GM12872 (cell line): ENCODE results near the gene ZNF138.

Experiments used
- CTCF ChIP-seq: IDR thresholded peaks from 3 replicates; pipeline ENCODE4 v1.5.1; 2011; ENCODE audit warnings: low read depth, mild to moderate bottlenecking, low read length, moderate library complexity; ENCODE audit not compliant: insufficient read depth

The ZNF138 gene

DNA sequence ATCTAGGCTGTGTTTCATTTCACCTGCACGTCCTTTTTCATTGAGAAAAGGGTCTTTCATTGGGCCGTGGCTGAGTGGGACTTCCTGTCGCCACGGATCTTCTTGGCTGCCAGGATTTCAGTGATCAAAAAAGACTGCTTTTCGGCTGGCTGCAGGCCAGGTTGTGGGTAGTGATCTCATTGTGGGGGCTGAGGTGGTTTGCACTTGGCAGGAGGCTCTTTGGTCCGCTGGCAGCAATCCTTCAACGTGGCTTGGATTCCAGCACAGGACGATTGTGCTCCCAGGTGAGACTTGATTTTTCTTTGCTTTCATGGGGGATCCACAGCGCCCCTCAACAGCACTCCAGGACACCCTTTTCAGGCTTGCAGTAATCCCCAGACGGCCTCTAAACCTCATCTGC, 79.9 kb downstream of the ZNF138 start:
- TF ChIP-seq CTCF, result no peak

DNA sequence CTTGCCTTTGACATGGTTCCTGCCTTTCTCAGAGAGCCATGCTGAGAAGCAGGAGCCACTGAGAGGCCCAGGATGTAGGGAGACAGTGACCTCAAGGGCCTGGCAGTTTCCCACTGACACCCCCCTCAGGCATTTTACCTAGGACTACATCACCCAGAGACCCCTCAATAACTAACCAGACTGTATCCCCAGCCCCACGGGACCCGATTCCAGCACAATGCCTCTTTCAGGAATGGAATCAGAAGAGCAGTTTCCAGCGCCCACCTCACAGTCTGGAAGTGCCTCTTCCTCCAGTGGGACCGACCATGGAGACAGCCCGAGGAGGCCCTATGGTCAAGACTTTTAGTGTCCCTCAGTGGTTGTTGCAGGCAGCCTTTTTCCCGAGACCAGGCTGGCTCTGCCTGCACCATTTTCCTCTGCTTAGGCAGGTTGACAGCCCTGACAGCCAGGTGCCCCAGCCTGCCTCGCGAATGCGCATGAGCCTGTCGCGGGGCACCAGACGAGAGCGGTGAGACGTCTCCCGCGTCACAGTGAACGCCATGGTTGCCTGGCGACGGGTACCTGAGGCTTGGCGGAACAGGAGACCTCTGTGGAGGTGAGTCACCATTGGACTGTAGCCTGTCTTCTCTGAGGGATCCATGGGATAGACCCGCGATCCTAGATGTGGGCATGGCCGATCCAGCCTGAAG, 80.5 kb downstream of the ZNF138 start:
- no peak for TF ChIP-seq CTCF

- no peak for TF ChIP-seq CTCF
Observed at GRCh38 chr7:64875258-64875657, 81.0 kb downstream of the ZNF138 start.

DNA sequence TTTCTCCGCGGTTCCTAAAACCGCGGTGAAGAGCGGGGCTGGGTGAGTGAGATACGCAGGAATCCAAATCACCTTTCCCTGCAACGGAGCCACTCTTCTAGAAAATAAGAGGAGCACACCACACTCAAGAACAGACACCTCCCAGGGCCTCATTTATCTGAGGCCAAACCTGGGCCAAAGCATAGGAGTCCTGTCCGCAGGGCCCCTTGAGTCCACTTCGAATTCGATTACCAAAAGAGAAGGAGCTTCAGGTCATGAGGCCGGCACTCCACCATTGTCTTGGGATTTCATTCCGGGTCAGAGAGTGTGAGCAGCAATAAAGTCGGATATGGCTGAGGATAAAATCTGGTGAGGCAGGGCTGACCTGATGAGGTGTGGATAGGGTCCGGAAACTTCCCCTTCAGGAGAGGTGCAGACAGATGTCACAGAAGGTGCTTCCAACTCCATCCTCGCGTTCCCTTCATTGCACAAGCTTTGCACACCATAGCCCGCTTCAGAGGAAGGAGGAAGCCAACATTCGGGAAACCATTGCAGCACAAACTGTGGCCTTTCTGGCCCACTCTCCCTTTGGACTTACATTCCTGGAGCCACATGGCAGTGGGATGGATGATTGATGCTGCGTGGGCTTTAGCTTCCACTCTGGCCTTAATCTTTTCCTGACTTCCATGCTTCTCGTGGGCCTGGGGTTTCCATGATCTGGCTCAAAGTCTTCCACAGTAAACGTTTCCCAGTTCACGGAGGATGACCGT, 81.6 kb downstream of the ZNF138 start:
- TF ChIP-seq CTCF, result no peak

DNA sequence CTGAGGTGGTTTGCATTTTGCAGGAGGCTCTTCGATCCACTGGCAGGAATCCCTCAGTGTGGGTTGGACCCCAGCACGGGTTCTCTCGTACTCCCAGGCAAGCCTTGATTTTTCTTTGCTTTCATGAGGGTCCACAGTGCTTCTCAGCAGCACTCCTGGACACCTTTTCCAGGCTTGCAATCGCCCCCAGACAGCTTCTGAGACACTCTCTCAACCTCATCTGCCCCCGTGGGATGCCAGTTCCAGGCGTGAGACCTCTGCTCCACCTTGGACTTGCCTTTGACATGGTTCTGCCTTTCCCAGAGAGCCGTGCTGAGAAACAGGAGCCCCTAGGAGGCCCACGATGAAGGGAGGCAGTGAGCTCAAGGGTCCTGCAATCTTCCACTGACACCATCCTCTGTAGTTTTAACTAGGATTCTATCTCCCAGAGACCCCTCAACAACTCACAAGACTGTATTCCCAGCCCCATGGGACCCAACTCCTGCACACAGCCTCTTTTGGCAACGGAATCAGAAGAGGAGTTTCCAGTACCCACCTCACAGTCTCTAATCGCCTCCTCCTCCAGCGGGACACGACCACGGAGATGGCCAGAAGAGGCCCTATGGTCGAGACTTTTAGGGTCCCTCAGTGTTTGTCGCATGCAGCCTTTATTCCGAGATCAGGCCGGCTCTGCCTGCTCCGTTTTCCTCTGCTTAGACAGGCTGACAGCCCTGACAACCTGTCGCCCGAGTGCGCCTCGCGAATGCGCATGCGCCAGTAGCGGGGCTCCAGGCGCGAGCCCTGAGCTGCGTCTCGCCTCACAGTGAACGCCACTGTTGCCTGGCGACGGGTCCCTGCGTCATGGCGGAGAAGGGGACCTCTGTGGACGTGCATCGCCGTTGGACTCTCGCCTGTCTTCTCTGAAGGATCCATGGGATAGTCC, 82.8 kb downstream of the ZNF138 start:
- TF ChIP-seq CTCF, result no peak

DNA sequence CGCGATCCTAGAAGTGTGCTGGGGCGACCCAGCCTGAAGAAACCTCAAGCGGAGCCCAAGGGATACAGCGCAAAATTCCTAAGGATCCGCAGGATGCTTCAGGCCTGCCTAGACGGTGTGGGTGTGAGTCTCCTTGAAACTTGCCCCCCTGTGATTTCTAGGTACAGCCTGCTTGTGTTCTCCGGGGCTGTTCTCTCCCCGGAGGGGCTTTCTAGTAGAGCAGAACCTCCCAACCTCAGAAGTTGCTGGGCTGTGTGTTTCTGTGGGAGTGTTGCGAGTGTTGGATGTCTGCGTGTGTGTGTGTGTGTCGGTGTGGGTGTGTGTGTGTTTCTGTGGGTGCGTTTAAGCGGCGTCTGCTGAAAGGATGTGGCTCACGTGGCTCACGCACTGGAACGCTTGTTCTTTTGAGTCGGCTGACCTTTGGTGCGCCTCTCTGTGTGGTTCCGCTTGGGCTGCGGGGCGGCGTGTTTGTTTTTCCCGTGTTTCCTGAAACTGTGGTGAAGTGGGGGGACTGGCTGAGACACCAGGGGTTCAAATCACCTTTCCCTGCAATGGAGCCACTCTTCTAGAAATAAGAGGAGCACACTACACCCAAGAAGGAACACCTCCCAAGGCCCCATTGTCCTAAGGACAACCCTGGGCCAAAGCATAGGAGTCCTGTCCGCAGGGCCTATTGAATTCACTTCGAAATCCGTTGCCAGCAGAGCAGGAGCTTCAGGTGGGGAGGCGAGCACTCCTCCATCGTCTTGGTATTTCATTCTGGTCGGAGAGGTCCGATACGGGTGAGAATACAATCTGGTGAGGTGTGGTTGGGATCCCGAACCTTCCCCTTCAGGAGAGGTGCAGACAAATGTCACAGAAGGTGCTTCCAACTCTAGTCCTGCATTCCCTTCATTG, 83.7 kb downstream of the ZNF138 start:
- TF ChIP-seq CTCF, result no peak
